Measurements from ENCODE around the gene NR1I3.
A peak's percentile ranks its signal among the peaks of the same experiment; 100 is the strongest.

The NR1I3 gene

GRCh38 chr1:161201836-161202712 lies 35.9 kb downstream of the NR1I3 start, which contains the start of gene NDUFS2:
Gene NDUFS2 (plus strand): TSS chr1:161202367. CDS start chr1:161202386, 19 bp downstream.
- TF ChIP-seq EZH2 (IDR thresholded peaks at IDR 0.05; ENCODE audit: borderline replicate concordance, low read depth, low read length, severe bottlenecking) (no peak), CTCF (IDR thresholded peaks at IDR 0.05; ENCODE audit: borderline replicate concordance, extremely low read depth, low read length, poor library complexity, severe bottlenecking) (peak; percentile 43)
- Histone ChIP-seq H3K27ac (ENCODE audit: low read length) (peak within 1 kb of the TSS; percentile 93), H3K9me3 (ENCODE audit: insufficient read depth, low read length, severe bottlenecking) (no peaks in the 10 kb centered on the region), H4K20me1 (ENCODE audit: insufficient read depth, low read length) (no peaks in the 10 kb centered on the region), H3K79me2 (ENCODE audit: insufficient read depth, low read length) (peaks cover 35% of the 10 kb centered on the region), H3K4me1 (ENCODE audit: insufficient read depth, low read length) (peaks cover 30% of the 10 kb centered on the region), H2AFZ (ENCODE audit: low read depth, low read length) (peak within 1 kb of the TSS; percentile 90), H3K9ac (ENCODE audit: low read depth, low read length) (peak within 1 kb of the TSS; percentile 90), H3K4me2 (ENCODE audit: insufficient read depth, low read length) (peak within 1 kb of the TSS; percentile 65), H3K4me3 (ENCODE audit: low read depth in 1 of 2, low read length in 2 of 2) (peak within 1 kb of the TSS; percentile 93), H3K27me3 (ENCODE audit: insufficient read depth, low read length, poor library complexity) (no peaks in the 10 kb centered on the region), H3K36me3 (ENCODE audit: insufficient read depth, low read length) (peaks cover 34% of the 10 kb centered on the region)
- ATAC-seq (ENCODE audit: insufficient read depth, low read depth): peak; percentile 99
- DNase-seq: peak; percentile 98

GRCh38 chr1:161200992-161201835 lies 36.8 kb downstream of the NR1I3 start:
- Histone ChIP-seq H3K9me3 (ENCODE audit: insufficient read depth, low read length, severe bottlenecking) (no peaks in the 10 kb centered on the region), H3K4me1 (ENCODE audit: insufficient read depth, low read length) (peaks cover 30% of the 10 kb centered on the region), H3K79me2 (ENCODE audit: insufficient read depth, low read length) (peaks cover 35% of the 10 kb centered on the region), H3K36me3 (ENCODE audit: insufficient read depth, low read length) (peaks cover 26% of the 10 kb centered on the region), H2AFZ (ENCODE audit: low read depth, low read length) (peak overlapping the region; percentile 79), H3K9ac (ENCODE audit: low read depth, low read length) (peak overlapping the region; percentile 90), H4K20me1 (ENCODE audit: insufficient read depth, low read length) (no peaks in the 10 kb centered on the region), H3K4me3 (ENCODE audit: low read depth in 1 of 2, low read length in 2 of 2) (peak overlapping the region; percentile 18 to 93; a peak in 3 of 4 replicates), H3K27ac (ENCODE audit: low read length) (peak overlapping the region; percentile 93), H3K27me3 (ENCODE audit: insufficient read depth, low read length, poor library complexity) (no peaks in the 10 kb centered on the region), H3K4me2 (ENCODE audit: insufficient read depth, low read length) (peak overlapping the region; percentile 65)
- no peak for DNase-seq
- ATAC-seq (ENCODE audit: insufficient read depth, low read depth): no peak
- no peak for TF ChIP-seq CTCF (IDR thresholded peaks at IDR 0.05; ENCODE audit: borderline replicate concordance, extremely low read depth, low read length, poor library complexity, severe bottlenecking)
- TF ChIP-seq EZH2 (IDR thresholded peaks at IDR 0.05; ENCODE audit: borderline replicate concordance, low read depth, low read length, severe bottlenecking): no peak

- no peak for ATAC-seq (ENCODE audit: insufficient read depth, low read depth)
- peaks cover 21% of the 10 kb centered on the region for H3K36me3 ChIP-seq (ENCODE audit: insufficient read depth, low read length)
- no peak overlapping the region for H3K9ac ChIP-seq (ENCODE audit: low read depth, low read length)
Observed at GRCh38 chr1:161200421-161200991, 37.5 kb downstream of the NR1I3 start.

More at GRCh38 chr1:161200421-161200991, 37.5 kb downstream of the NR1I3 start:
- Histone ChIP-seq H3K4me3 (ENCODE audit: low read depth in 1 of 2, low read length in 2 of 2) (no peak overlapping the region), H3K27ac (ENCODE audit: low read length) (no peak overlapping the region), H2AFZ (ENCODE audit: low read depth, low read length) (peak overlapping the region; percentile 79; the same call in 1 of the 2 replicates), H3K4me2 (ENCODE audit: insufficient read depth, low read length) (no peak overlapping the region), H3K9me3 (ENCODE audit: insufficient read depth, low read length, severe bottlenecking) (no peaks in the 10 kb centered on the region), H3K27me3 (ENCODE audit: insufficient read depth, low read length, poor library complexity) (no peaks in the 10 kb centered on the region), H3K4me1 (ENCODE audit: insufficient read depth, low read length) (peaks cover 30% of the 10 kb centered on the region), H4K20me1 (ENCODE audit: insufficient read depth, low read length) (no peaks in the 10 kb centered on the region), H3K79me2 (ENCODE audit: insufficient read depth, low read length) (peaks cover 31% of the 10 kb centered on the region)
- TF ChIP-seq CTCF (IDR thresholded peaks at IDR 0.05; ENCODE audit: borderline replicate concordance, extremely low read depth, low read length, poor library complexity, severe bottlenecking): no peak
- no peak for TF ChIP-seq EZH2 (IDR thresholded peaks at IDR 0.05; ENCODE audit: borderline replicate concordance, low read depth, low read length, severe bottlenecking)
- DNase-seq: no peak

Measured in DND-41 (cell line).